Activated CD8-positive, alpha-beta memory T cell treated with anti-CD3 and anti-CD28 coated beads, Interleukin-2, amount 50 U/mL, for 4 hours (primary cell): ENCODE measurements around the gene DCP2.
"Not testable (repeated sequence)": the region's sequence is repeated elsewhere in the genome, so short reads cannot be mapped to it uniquely, and the experiment has no call there.

ENCODE experiments used
- DNase-seq: peaks from one replicate; pipeline ENCODE4 v3.0.0-alpha.2; 2020

DCP2 gene

DNA sequence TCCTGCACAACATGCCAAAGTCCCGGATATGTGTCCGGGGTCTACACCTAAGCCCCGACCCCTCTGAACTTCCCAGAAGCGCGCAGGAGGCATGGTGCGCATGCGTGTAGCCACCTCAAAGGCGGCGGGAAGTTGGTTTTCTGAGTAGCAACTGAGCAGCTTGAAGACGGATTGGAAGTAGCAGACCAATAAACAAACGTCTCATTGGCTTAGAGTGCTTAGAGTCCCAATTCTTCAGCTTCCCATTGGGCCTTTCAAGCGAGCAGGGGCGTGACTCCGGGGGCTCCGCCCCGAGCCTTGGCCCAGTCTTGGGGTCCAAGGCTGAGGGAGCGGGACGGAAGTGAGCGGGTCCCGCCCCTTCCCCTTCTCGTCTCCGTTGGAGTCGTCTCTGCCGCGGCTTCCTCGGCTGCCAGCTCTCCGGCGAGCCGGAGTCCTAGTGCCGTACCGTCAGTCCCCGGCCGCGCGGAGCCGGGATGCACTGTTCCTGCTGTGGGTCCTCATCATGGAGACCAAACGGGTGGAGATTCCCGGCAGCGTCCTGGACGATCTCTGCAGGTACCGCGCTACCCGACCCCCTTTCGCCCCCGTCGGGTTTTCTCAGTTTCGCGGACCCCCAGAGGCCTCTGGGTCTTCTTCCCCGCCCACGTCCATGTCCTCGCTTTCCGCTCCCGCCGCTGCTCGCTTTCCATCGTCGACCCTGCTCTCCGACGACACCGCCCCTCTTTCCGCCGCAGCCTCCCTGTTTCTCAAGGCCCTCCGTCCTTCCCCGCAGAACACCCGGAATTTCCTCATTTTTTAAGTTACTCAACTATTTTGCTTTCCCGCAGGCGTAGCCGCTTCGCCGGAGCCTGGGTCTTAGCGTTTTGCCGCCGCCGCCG is at the start of gene DCP2:
Gene DCP2, plus strand, starts transcription at position 367 of the 878 bp plus-strand sequence. Its CDS starts 136 bp downstream, at position 503.
- peak; percentile 95 for DNase-seq

DNA sequence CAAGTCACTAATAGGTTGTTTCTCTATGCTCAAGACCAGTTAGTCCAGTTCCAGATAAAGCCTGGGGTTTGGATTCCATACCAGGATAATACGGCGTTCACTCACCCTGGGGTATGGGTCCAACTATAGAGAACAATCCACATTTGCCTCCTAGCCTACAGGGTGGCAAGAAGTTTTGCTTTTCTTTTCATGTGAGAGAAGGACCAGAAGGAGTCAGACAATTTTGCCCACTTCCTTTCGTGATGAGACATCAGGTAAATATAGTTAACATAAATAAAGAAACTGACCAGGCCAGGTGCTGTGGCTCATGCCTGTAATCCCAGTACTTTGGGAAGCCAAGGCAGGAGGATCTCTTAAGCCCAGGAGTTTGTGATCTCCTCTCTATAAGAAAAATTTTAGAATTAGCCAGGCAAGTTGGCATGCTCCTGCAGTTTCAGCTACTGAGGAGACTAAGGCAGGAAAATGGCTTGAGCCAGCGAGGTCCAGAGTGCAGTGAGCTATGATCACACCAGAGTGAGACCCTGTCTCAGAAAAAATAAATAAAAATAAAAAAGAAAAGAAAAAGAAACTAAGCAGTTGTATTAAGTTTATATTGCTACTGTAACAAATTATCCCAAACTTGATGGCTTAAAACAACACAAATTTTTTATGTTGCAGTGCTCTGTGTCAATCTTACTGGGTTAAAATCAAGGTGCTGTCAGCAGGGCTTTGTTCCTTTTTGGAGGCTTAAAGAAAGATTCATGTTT is 47.1 kb upstream of the DCP2 start:
- no peak for DNase-seq

DNA sequence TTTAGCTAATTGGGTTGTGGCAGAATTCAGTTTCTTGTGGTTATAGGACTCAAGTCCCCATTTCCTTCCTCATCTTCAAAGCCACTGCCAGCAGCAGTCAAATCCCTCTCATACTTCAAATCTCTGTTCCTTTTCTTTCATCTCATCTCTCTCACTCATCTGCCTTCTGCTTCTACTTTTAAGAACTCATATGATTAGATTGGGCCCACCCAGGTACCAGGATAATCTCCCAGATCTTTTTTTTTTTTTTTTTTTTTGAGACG is 46.6 kb upstream of the DCP2 start:
- no peak for DNase-seq

DNA sequence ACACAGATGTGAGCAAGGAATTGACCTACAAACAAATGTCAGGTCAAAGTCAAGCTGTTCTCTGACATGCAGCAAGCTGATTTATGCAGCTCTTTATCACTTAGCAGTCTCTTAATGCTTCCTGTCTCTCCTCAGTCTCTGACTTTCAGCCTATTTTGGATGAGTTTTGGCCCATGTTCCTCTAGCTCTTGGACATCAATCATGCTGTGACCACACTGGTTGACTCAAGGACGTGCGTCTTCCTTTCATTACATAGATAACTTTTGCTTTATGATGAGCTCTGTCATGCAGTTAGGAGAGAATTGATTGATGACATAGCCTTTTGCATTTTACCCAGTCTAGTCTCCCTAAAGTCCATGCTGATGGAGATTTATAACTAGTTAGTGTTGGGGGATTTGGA is 45.1 kb upstream of the DCP2 start:
- DNase-seq: no peak

DNA sequence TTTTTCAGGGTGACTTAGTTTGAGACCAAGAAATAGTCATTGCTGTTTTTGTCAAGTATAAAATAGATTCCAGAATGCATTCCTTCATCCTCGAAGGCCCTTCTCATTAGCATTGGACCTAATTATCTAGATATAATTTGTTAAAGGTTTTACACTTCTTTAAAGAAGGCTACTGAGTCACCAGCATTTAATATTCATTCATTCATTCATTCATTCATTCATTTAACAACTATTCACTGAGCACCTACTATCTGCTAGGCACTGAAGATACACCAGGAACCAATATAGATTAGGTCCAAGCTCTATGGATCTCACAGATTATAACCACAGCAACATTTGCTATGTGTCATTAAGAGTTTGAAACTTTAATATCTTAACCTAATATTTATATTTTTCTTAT is 43.5 kb upstream of the DCP2 start:
- no peak for DNase-seq

DNA sequence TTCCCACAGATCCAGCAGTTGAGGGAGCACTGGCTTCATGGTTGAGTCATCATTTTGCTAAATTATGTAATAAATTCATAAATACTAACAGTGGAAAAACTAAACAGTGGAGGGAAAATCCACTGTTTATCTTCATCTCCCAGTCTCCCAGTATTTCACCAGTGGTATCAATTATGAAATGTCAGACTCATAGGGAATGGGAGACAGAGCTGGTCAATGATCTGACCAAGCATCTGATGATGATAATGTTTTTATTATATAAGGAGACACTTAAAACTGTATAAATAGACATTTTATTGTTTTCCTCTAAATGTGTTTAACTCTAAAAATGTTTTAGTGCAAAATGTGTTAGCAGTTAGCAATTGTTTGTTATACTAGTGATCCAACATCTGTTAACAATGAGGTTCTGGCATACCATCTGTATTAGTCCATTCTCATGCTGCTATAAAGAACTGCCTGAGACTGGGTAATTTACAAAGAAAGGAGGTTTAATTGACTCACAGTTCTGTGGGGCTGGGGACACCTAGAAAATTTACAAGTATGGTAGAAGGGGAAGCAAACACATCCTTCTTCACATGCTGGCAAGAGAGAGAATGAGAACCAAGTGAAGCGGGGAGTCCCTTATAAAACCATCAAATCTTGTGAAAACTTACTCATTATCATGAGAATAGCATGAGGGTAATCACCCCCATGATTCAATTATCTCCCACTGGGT is 42.8 kb upstream of the DCP2 start:
- no peak for DNase-seq

DNA sequence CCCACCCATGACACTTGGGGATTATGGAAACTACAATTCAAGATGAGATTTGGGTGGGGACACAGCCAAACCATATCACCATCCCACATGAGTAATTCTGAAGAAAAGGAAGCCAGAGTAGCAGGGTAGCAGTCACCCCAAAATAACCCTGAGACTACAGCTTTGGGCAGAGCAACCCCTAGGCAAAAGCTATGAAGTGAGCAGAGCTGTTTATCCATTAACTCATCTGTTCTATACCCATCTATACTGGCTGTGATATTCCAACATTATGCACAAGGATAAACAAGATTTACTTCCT is 42.3 kb upstream of the DCP2 start:
- no peak for DNase-seq

DNA sequence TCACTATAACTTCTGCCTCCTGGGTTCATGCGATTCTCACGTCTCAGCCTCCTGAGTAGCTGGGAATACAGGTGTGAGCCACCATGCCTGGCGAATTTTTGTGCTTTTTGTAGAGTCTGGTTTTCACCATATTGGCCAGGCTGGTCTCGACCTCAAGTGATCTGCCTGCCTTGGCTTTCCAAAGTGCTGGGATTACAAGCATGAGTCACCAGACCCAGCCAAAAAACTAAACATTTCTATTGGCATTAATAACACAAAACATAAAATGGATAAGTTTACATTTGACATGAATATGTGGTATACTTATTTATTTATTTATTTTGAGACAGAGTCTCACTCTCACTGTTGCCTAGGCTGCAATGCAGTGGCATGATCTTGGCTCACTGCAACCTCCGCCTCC is 40.9 kb upstream of the DCP2 start:
- DNase-seq: no peak

DNA sequence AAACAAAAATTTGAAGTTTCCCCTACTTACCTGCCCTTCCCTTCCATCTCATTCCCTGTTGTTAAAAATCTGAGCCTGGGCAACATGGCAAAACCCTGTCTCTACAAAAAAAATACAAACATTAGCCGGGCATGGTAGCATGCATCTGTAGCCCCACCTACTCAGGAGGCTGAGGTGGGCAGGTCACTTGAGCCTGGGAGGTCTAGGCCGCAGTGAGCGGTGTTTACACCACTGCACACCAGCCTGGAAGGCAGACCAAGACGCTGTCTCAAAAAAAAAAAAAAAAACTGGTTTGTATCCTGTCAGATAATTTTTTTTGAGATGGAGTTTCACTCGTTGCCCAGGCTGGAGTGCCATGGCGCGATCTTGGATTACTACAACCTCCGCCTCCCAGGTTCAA is 38.3 kb upstream of the DCP2 start:
- DNase-seq: no peak

DNA sequence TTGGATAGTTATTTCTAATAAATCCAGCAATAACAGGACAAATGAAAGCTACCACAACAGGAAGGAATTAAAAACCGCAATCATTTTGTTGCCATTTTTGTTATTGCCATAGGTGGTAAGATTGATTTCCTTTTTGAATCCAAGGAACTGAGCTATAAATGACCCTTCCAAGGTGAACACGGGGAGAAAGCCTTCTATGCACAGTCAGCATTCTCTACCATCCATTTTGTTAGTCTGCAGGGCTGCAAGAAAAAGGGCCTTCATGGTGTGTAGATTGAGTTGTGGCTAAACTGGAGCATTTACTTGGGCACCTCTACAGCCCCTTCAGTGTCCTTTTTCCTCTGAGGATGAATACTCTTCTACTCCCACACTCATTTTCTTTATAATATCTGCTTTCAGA is 35.9 kb upstream of the DCP2 start:
- no peak for DNase-seq

DNA sequence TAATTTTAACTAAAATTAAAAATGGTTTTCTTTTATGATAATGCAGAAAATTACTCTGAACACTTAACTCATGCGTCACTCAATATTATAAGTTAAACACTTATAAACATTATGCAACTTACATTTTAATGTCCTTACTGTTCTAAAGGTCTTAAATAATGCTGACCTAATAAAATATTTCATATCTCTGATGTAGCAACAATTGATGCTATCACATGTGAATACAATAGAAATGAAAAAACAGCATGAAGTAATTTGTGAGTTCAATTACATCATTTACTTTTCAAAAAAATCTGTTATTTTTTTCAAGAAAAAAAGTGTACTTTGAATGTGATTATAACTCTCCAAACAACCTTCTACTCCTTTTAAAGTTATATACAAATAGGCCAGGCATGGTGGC is 28.1 kb upstream of the DCP2 start:
- no peak for DNase-seq

DNA sequence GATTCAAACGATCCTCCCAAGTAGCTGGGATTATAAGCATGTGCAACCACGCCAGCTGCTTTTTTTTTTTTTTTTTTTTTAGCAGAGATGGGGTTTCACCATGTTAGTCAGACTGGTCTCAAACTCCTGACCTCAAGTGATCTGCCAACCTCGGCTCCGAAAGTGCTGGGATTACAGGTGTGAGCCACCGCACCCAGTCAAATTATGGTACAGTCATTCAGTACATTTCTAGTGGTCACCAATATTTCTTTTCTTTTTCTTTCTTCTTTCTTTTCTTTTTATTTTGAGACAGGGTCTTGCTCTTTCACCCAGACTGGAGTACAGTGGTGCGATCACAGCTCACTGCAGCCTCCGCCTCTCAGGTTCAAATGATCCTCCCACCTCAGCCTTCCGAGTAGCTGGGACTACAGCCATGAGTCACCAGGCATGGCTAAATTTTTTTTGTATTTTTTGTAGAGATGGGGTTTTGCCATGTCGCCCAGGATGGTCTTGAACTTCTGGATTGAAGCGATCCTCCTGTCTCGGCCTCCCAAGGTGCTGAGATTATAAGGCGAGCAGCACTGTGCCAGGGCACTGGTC is 25.4 kb upstream of the DCP2 start:
- no peak for DNase-seq

DNA sequence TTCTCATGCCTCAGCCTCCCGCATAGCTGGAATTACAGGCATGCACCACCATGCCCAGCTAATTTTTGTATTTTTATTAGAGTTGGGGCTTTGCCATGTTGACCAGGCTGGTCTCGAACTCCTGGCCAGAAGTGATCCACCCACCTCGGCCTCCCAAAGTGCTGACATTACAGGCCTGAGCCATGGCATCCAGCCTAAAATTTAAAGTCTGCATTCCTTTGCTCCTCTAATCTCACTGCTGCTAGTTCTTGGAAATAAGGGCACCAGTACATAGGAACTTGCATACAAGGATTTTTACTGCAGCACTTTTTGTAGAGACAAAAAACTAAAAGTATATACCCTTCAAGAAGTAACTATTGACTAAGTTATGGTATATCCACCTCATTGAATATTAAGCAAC is 20.0 kb upstream of the DCP2 start:
- no peak for DNase-seq

DNA sequence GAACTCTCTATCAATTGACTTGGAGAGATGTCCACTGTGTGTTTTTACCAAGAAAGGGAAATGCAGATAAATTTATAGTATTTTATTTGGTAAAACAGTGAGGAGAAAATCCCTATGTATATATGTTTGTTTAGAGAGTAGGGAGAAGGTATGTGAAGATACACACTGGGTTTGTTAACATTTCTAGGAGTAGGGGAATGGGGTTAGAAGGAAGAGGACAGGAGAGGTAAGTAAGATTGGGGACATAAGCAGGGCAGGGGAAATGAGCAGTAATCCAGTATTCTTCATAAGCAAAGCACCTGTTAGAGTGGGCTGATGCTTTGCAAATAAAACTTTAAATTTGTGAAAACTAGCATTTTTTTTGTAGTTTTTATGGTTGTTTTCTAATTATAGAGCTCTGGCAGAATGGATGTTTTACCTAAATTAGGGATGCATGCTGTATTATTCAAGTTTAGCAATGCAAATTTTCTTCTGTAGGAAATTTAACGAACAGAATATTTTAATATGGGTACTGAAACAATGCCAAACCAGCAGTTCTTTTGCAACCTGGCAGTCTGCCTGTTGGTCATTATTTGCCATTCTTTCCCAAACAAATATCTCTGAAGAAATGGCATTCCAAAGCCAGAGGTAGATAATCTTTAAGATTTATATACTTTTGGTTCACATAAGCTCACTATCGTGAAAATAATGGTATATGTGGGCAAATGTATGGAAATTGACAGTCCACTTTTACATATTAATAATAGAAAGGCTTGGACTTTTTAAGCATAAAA is 19.4 kb upstream of the DCP2 start:
- no peak for DNase-seq

DNA sequence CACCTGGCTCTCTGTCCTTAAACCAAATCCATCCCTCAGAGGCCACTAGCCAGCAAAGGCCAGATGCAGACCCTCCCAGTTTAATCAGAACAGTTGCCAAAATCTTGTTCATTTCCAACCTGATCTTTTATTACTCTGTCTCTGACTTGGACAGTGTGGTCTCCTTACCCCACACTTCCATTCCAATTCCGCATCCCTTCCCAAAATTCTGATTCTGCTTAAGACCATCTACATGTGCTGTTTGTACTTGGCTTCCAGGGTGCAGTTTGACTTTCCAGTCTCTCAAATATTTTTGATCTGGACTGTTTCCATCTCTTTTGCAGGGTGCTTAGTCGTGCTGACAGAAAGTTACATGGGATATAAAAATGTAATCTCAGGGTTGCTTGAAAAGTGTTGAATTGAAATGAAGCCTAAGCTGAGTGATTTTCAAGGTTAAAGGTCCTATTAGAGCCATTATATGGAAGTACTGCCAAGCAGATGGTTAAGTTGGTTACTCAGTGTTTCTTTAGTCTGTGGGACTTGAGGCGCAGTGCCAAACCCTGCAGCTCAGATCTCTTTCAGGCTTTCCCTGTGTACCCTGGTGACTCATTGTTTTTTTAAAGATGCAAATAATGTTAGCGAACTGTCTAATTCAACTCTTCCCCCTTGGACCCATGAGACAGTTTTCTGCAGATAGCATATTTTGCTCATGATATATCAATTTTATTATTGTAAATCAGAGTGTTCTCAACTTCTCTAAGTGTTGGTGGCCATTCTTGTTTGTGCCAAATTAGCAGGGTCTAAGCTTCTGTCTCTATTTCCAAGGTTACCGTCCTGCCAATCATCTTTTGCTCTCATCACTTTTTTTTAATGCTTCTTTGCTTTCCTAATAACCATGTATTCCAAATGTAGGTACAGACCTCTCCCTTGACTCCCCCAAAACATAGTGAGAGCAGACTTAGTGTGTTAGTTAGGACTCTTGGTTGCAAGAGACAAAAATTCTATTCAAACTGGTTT is 18.2 kb upstream of the DCP2 start:
- no peak for DNase-seq

DNA sequence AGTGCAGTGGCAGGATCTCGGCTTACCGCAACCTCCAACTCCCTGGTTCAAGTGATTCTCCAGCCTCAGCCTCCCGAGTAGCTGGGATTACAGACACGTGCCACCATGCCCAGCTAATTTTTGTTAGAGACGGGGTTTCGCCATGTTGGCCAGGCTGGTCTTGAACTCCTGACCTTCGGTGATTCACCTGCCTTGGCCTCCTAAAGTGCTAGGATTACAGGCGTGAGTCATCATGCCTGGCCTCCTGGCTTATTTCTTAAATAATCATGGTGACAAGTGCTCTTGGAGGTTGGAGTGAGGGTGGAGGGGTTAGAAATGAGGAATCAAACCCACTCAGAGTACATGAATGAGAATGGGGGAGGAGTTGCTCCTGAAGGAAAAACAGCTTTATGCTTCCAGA is 16.7 kb upstream of the DCP2 start:
- not testable (repeated sequence) for DNase-seq

DNA sequence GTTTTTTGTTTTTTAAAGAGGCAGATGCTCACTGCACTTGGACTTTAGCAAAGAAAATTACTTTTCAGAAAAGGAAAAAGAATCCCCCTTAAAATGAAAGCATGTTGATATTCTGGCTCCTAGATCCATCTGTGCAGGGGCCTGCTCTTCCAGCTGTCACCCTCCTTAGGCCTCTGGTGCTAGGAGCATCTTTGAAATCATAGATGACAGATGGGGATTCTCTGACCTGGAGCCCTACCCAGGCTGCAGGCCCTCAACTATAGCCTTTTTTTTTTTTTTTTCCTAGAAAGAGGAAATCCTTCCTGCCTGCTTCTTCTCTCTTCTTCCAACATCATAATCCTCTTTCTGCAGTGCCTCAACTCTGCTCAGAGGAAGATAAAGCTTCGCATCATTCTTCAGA is 16.3 kb upstream of the DCP2 start:
- DNase-seq: no peak

DNA sequence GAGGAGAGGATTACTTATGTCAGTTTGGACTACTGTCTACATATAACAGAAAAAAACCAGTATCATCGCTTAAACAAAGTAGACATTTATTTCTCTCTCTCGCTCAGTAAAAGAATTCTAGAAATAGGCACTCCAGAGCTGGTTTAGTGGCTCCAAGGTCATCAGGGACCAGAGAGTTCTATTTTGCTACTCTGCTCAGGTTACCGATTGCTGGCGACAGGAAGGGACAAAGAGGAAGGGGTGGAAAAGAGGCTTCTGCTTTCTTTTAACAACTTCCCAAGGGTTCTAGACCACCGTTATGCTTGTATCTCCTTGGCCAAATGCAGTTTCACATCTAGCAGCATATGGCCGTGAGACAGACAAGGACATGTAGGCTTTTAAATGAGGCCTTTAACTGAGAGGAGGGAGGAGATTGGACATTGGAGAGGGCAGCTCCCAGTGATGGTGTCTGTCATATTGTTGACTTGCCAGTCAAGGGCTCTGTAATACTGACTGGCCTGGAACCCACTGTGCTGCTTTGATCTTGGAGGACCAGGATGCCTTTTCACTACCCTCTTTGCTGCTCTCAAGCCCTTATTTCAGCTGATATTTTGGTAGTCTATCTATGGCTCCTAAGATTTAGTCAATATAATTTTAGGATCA is 15.6 kb upstream of the DCP2 start:
- DNase-seq: no peak

DNA sequence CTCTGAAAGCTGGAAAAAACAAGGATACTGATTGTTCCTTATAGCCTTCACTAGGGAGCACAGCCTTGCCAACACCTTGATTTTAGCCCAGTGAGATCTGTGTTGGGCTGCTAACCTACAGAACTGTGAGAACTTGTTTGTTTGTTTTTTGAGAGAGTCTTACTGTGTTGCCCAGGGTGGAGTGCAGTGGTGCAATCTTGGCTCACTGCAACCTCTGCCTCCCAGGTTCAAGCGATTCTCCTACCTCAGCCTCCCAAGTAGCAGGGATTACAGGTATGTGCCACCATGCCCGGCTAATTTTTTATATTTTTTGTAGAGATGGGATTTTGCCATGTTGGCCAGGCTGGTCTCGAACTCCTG is 13.2 kb upstream of the DCP2 start:
- not testable (repeated sequence) for DNase-seq

DNA sequence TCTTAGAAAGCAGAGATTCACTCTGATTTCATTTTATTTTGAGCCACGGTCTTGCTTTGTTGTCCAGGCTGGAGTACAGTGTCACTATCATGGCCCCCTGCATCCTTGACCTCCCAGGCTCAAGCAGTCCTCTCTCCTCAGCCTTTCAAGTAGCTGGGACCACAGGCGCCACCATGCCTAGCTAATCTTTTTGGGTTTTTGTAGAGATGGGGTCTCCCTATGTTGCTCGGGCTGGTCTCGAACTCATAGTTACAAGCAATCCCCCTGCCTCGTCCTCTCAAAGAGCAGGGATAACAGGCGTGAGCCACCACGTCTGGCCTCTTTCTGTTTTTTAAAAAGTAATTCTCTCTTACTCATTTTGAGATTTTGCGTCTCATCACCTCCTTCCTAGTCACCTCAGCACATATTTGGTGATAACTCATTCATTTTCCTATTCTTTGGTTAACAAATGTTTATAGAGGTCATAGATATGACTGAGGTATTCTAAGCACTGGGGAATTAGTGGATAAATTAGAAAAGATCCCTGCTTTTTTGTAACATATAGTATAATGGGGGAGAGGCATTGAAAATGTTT is 10.8 kb upstream of the DCP2 start:
- no peak for DNase-seq

DNA sequence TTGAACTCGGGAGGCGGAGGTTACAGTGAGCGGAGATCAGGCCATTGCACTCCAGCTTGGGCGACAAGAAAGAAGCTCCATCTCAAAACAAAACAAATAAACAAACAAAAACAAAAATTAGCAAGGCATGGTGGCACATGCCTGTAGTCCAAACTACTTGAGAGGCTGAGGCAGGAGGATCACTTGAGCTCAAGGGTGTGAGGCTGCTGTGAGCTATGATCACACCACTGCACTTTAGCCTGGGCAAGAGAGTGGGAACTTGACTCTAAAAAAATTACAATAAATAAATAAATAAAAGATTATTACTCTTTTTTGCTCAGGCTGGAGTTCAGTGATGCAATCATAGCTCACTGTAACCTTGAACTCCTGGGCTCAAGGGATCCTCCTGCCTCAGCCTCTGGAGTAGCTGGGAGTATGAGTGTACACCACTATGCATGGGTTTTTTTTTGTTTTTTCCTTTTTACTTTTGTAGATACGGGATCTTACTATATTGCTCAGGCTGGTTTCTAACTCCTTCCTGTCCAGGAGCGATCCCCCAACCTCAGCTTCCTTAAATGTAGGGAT is 9.0 kb upstream of the DCP2 start:
- DNase-seq: no peak
